GM12878 (cell line): ENCODE data around the gene SLC29A1. TPM values are rescaled to one million over a fixed set of nuclear protein-coding genes. Genes with fewer than 3 reads are reported as not detected.

Source experiments
- ATAC-seq: fragments of 200-7000 bp; cut with Tn5 transposase; 3 replicates; pipeline ENCODE4 v1.9.1; 2020; ENCODE audit warnings: mild to moderate bottlenecking, moderate library complexity
- BruUV-seq: library from RNA; stranded (reverse); fragments of 400-500 nt; replicated peaks from 2 replicates; lab custom pipeline; 2021; lab: Mats Ljungman, UMichigan
- CTCF ChIA-PET: fragments of 300-600 bp; sonication (Branson Sonifier 250); formaldehyde crosslinking; extraction: SDS; loops from one replicate; lab custom pipeline; 2021; ENCODE audit warnings: inconsistent platforms; lab: Yijun Ruan, JAX
- POLR2A ChIA-PET: fragments of 350-600 bp; formaldehyde crosslinking; extraction: SDS; loops from one replicate; lab custom pipeline; 2021; ENCODE audit warnings: inconsistent platforms; lab: Charles Lee
- RAD21 ChIA-PET: fragments of 300-600 bp; sonication (Branson Sonifier 250); formaldehyde crosslinking; loops from one replicate; lab custom pipeline; 2023; ENCODE audit warnings: antibody characterized with exemption; ENCODE audit not compliant: unreplicated experiment; lab: Charles Lee
- SMC1A ChIA-PET: fragments of 300-600 bp; sonication (Branson Sonifier 250); formaldehyde crosslinking; loops from one replicate; lab custom pipeline; 2023; ENCODE audit not compliant: unreplicated experiment, uncharacterized antibody; lab: Charles Lee
- DNase-seq: peaks from one replicate; pipeline ENCODE4 v3.0.0-alpha.2; 2011; ENCODE audit warnings: low read depth, low spot score
- FAIRE-seq: peaks from 3 replicates; lab custom pipeline; 2011; peaks lifted over from hg19 to GRCh38; lab: Jason Lieb, UNC
- H2AFZ ChIP-seq: 2 replicates; pipeline ENCODE4 v1.6.0; 2011; ENCODE audit warnings: low read depth, low read length, control low read depth; ENCODE audit not compliant: control insufficient read depth
- H3K27ac ChIP-seq: 2 replicates; pipeline ENCODE4 v1.5.1; 2011; ENCODE audit warnings: control low read depth; ENCODE audit not compliant: control insufficient read depth, insufficient read depth
- H3K27me3 ChIP-seq, 2 experiments: replicated peaks in 1 of 2; 2 replicates each; pipeline versions ENCODE4 v1.6.0 to v1.6.1; 2011; ENCODE audit warnings: low read length in 1 of 2; ENCODE audit not compliant: control insufficient read depth in 2 of 2, insufficient read depth in 2 of 2
- H3K36me3 ChIP-seq, 2 experiments: 2 replicates each; pipeline ENCODE4 v1.5.1; 2011; ENCODE audit warnings: low read length in 1 of 2; ENCODE audit not compliant: control insufficient read depth in 2 of 2, insufficient read depth in 2 of 2
- H3K4me1 ChIP-seq: 2 replicates; pipeline ENCODE4 v1.6.1; 2011; ENCODE audit warnings: mild to moderate bottlenecking, low read length, moderate library complexity, mixed read lengths; ENCODE audit not compliant: control insufficient read depth, insufficient read depth
- H3K4me2 ChIP-seq: 2 replicates; pipeline ENCODE4 v1.6.0; 2011; ENCODE audit warnings: control low read depth; ENCODE audit not compliant: control insufficient read depth, insufficient read depth
- H3K4me3 ChIP-seq: fragments of 200-600 bp; sonication (generic); 2 replicates; pipeline ENCODE4 v1.5.1; 2016
- H3K79me2 ChIP-seq: 2 replicates; pipeline ENCODE4 v1.6.0; 2011; ENCODE audit warnings: low read length; ENCODE audit not compliant: control insufficient read depth, insufficient read depth
- H3K9ac ChIP-seq: 2 replicates; pipeline ENCODE4 v1.8.0; 2011; ENCODE audit warnings: low read length, control low read depth, mixed read lengths; ENCODE audit not compliant: control insufficient read depth, insufficient read depth
- H3K9me3 ChIP-seq: replicated peaks from 3 replicates; pipeline ENCODE4 v1.5.1; 2011; ENCODE audit warnings: mild to moderate bottlenecking, low read length; ENCODE audit not compliant: control insufficient read depth, insufficient read depth
- H4K20me1 ChIP-seq: 2 replicates; pipeline ENCODE4 v1.6.0; 2011; ENCODE audit not compliant: control insufficient read depth, insufficient read depth
- BMI1 ChIP-seq: fragments of 450-650 bp; IDR thresholded peaks from 2 replicates; pipeline ENCODE4 v1.6.1; 2016; ENCODE audit warnings: mild to moderate bottlenecking, moderate library complexity, borderline replicate concordance
- CEBPZ ChIP-seq: fragments of 150-350 bp; IDR thresholded peaks from 2 replicates; pipeline ENCODE4 v1.6.1; 2016; ENCODE audit warnings: low read depth, low read length
- CHD2 ChIP-seq: IDR thresholded peaks from 2 replicates; pipeline ENCODE4 v1.6.1; 2011; ENCODE audit warnings: low read depth, low read length, improper control_type of control experiment, borderline replicate concordance
- NR2C2 ChIP-seq: IDR thresholded peaks from 2 replicates; pipeline ENCODE4 v1.6.1; 2011; ENCODE audit warnings: borderline replicate concordance, low read depth; ENCODE audit not compliant: control insufficient read depth, insufficient read length
- RELA ChIP-seq: fragments of 450-650 bp; IDR thresholded peaks from 2 replicates; pipeline ENCODE4 v1.8.0; 2014; ENCODE audit warnings: borderline replicate concordance; ENCODE audit not compliant: partially characterized antibody
- TAF1 ChIP-seq: IDR thresholded peaks from 2 replicates; pipeline ENCODE4 v1.6.1; 2011; ENCODE audit warnings: mild to moderate bottlenecking, low read depth, low read length, borderline replicate concordance
- WGBS: methylation state at CpG from one replicate; pipeline ENCODE4 v1.1.6; 2016; ENCODE audit warnings: low lambda C conversion rate; ENCODE audit not compliant: insufficient replicate concordance, insufficient coverage; ENCODE audit errors: missing lambda C conversion rate; 5-methylcytosine and 5-hydroxymethylcytosine counted together
- in situ Hi-C: fragments of 300-500 bp; cut with MboI; formaldehyde crosslinking; loops from 9 replicates; pipeline ENCODE4 v1.14.3; 2018; ENCODE audit warnings: mixed read lengths
- intact Hi-C: fragments of 100-400 bp; cut with micrococcal nuclease; formaldehyde crosslinking; loops from one replicate; pipeline ENCODE4 v1.14.2; 2022; ENCODE audit not compliant: unreplicated experiment
- polyA plus RNA-seq, 11 experiments: library from polyadenylated mRNA; depleted of rRNA in 4 of 11; unstranded in 6 of 11; stranded (reverse) in 5 of 11; fragments of >200 nt; fragmentation: Nextera tagmentation in 4 of 11; fragmentation: Illumina TruSeq in 1 of 11; extraction: Ambion mirVana in 4 of 11; extraction: Trizol in 1 of 11; gene quantifications; 1 replicate in 1 of 11; 2 replicates in 10 of 11; pipeline versions ENCODE4 v1.2.1 to v1.2.3, GENCODE V29; 2011 to 2016; ENCODE audit warnings: inconsistent platforms in 2 of 11, missing spikeins in 2 of 11, low read depth in 1 of 11
- total RNA-seq, 4 experiments: library from RNA; depleted of rRNA in 3 of 4; stranded (reverse); fragments of >200 nt in 3 of 4; fragmentation: Illumina TruSeq in 1 of 4; extraction: Trizol in 1 of 4; gene quantifications; 2 replicates each; pipeline versions ENCODE4 v1.2.1 to v1.2.3, GENCODE V29; 2013 to 2021
- TF ChIP-seq, protein P1 (sequence below): fragments of 450-650 bp; IDR thresholded peaks from 2 replicates; pipeline ENCODE4 v1.6.1; 2017; ENCODE audit warnings: mild to moderate bottlenecking, low read depth, inconsistent platforms; ENCODE audit not compliant: poor library complexity, severe bottlenecking
- TF ChIP-seq, protein P2 (sequence below): fragments of 450-650 bp; IDR thresholded peaks from 2 replicates; pipeline ENCODE4 v1.6.1; 2016; ENCODE audit warnings: mild to moderate bottlenecking
- TF ChIP-seq, protein P3 (sequence below): fragments of 450-650 bp; conservative IDR thresholded peaks from 2 replicates; pipeline ENCODE4 v1.6.1; 2017; ENCODE audit warnings: mild to moderate bottlenecking, moderate library complexity

Gene SLC29A1
- total and polyA plus RNA-seq, 10 of the 15 experiments (the other 5 are each of a cell fraction or from before 2014, with no cell fraction given): 10.0 to 132 (median 93.4) TPM

GRCh38 chr6:44275271-44275748 lies 51.9 kb downstream of the SLC29A1 start:
- Histone ChIP-seq H3K79me2 (no peaks in the 10 kb centered on the region), H3K27me3 (peaks cover 2 to 15% of the 10 kb centered on the region in 2 experiments; a peak in 3 of 4 replicates), H2AFZ (no peak overlapping the region), H3K4me1 (no peaks in the 10 kb centered on the region), H3K4me2 (no peak overlapping the region), H3K9me3 (no peaks in the 10 kb centered on the region), H4K20me1 (no peaks in the 10 kb centered on the region), H3K27ac (no peak overlapping the region), H3K9ac (no peak overlapping the region), H3K4me3 (no peak overlapping the region), H3K36me3 (no peaks in the 10 kb centered on the region; a peak in 1 of 4 replicates)
- in situ Hi-C loops: no loop called here
- no peak for DNase-seq
- ChIA-PET SMC1A (no interaction called here), POLR2A (no interaction called here), RAD21 (no interaction called here), CTCF (interaction anchor here (0.6 to 0.8 kb wide), 2 partner anchors 102 to 194 kb away, joined by 3 read pairs; no protein-coding TSS in a partner anchor)
- ATAC-seq: no peak
- TF ChIP-seq, protein P1, sequence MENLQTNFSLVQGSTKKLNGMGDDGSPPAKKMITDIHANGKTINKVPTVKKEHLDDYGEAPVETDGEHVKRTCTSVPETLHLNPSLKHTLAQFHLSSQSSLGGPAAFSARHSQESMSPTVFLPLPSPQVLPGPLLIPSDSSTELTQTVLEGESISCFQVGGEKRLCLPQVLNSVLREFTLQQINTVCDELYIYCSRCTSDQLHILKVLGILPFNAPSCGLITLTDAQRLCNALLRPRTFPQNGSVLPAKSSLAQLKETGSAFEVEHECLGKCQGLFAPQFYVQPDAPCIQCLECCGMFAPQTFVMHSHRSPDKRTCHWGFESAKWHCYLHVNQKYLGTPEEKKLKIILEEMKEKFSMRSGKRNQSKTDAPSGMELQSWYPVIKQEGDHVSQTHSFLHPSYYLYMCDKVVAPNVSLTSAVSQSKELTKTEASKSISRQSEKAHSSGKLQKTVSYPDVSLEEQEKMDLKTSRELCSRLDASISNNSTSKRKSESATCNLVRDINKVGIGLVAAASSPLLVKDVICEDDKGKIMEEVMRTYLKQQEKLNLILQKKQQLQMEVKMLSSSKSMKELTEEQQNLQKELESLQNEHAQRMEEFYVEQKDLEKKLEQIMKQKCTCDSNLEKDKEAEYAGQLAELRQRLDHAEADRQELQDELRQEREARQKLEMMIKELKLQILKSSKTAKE: no peak
- TF ChIP-seq CHD2 (no peak), NR2C2 (no peak), RELA (no peak), BMI1 (no peak), TAF1 (no peak), CEBPZ (no peak)
- TF ChIP-seq, protein P2, sequence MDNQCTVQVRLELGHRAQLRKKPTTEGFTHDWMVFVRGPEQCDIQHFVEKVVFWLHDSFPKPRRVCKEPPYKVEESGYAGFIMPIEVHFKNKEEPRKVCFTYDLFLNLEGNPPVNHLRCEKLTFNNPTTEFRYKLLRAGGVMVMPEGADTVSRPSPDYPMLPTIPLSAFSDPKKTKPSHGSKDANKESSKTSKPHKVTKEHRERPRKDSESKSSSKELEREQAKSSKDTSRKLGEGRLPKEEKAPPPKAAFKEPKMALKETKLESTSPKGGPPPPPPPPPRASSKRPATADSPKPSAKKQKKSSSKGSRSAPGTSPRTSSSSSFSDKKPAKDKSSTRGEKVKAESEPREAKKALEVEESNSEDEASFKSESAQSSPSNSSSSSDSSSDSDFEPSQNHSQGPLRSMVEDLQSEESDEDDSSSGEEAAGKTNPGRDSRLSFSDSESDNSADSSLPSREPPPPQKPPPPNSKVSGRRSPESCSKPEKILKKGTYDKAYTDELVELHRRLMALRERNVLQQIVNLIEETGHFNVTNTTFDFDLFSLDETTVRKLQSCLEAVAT: no peak
- TF ChIP-seq, protein P3, sequence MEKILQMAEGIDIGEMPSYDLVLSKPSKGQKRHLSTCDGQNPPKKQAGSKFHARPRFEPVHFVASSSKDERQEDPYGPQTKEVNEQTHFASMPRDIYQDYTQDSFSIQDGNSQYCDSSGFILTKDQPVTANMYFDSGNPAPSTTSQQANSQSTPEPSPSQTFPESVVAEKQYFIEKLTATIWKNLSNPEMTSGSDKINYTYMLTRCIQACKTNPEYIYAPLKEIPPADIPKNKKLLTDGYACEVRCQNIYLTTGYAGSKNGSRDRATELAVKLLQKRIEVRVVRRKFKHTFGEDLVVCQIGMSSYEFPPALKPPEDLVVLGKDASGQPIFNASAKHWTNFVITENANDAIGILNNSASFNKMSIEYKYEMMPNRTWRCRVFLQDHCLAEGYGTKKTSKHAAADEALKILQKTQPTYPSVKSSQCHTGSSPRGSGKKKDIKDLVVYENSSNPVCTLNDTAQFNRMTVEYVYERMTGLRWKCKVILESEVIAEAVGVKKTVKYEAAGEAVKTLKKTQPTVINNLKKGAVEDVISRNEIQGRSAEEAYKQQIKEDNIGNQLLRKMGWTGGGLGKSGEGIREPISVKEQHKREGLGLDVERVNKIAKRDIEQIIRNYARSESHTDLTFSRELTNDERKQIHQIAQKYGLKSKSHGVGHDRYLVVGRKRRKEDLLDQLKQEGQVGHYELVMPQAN: no peak
- no peak for FAIRE-seq
- BruUV-seq: no TSS peak
- 83% methylated on average over 32 of the region's 59 CpGs for whole genome bisulfite sequencing
- intact Hi-C loops: no loop called here
